HG03139 (cell line): ENCODE results near the gene APBA3.

Experiments used
- ATAC-seq: cut with Tn5 transposase; IDR thresholded peaks from one replicate; pipeline ENCODE4 v1.9.1; 2021; ENCODE audit not compliant: unreplicated experiment

The APBA3 gene

GRCh38 chr19:3751236-3751635 lies 10.3 kb downstream of the APBA3 start:
- ATAC-seq: no peak

- ATAC-seq: no peak
Measured at GRCh38 chr19:3750211-3750610, 11.3 kb downstream of the APBA3 start.

- no peak for ATAC-seq
Measured at GRCh38 chr19:3748965-3749364, 12.5 kb downstream of the APBA3 start.

GRCh38 chr19:3746371-3747056 lies 15.0 kb downstream of the APBA3 start:
- ATAC-seq: no peak

GRCh38 chr19:3745363-3746045 lies 16.0 kb downstream of the APBA3 start:
- ATAC-seq: no peak

- no peak for ATAC-seq
Measured at GRCh38 chr19:3743486-3743885, 18.0 kb downstream of the APBA3 start.

- no peak for ATAC-seq
Measured at GRCh38 chr19:3740431-3740830, 21.1 kb downstream of the APBA3 start.

- no peak for ATAC-seq
Measured at GRCh38 chr19:3738477-3739220, 22.8 kb downstream of the APBA3 start.

GRCh38 chr19:3737487-3738205 lies 23.8 kb downstream of the APBA3 start:
- ATAC-seq: no peak

- no peak for ATAC-seq
Measured at GRCh38 chr19:3736106-3736724, 25.3 kb downstream of the APBA3 start.

- ATAC-seq: no peak
Measured at GRCh38 chr19:3734310-3734600, 27.2 kb downstream of the APBA3 start.

- ATAC-seq: no peak
Measured at GRCh38 chr19:3733549-3734309, 27.8 kb downstream of the APBA3 start.

- ATAC-seq: no peak
Measured at GRCh38 chr19:3732108-3732507, 29.4 kb downstream of the APBA3 start.

- ATAC-seq: no peak
Measured at GRCh38 chr19:3730457-3730958, 31.0 kb downstream of the APBA3 start.

- no peak for ATAC-seq
Measured at GRCh38 chr19:3725640-3726310, 35.7 kb downstream of the APBA3 start.

- no peak for ATAC-seq
Measured at GRCh38 chr19:3725121-3725520, 36.4 kb downstream of the APBA3 start.

GRCh38 chr19:3723883-3724282 lies 37.6 kb downstream of the APBA3 start:
- ATAC-seq: no peak

- ATAC-seq: no peak
Measured at GRCh38 chr19:3723110-3723488, 38.4 kb downstream of the APBA3 start.

GRCh38 chr19:3722443-3723109 lies 38.9 kb downstream of the APBA3 start:
- no peak for ATAC-seq
